Fibroblast of skin of right biceps (primary cell): ENCODE results near the gene NOP14.
"Not testable (repeated sequence)": the region's sequence is repeated elsewhere in the genome, so short reads cannot be mapped to it uniquely, and the experiment has no call there.

Experiments
- DNase-seq: peaks from one replicate; pipeline ENCODE4 v3.0.0-alpha.2; 2013

The NOP14 gene

DNA sequence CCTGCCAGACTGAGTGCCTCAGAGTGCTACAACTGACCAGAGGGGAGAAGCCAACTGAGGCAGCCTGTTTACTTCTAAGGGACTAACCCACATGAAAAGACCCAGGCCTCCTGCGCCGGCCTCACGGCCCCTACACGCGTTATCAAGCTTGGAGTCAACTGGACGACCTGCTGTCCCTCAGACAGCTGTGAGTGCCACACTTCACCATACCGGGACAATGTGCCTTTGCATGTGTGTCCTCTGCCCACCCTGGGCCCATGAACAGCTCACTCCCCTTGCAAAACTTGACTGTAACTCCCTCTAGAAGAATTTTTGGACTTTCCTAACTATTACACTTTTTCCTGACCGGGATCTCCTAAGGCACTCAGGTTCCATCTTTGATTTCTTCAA lies 1.8 kb downstream of the NOP14 start:
- no peak for DNase-seq

GRCh38 chr4:2960450-2960849 lies 2.8 kb downstream of the NOP14 start:
- not testable (repeated sequence) for DNase-seq

GRCh38 chr4:2958446-2958845 lies 4.8 kb downstream of the NOP14 start:
- peak; percentile 73 for DNase-seq

GRCh38 chr4:2955186-2956044 lies 7.8 kb downstream of the NOP14 start:
- DNase-seq = not testable (repeated sequence)

DNA sequence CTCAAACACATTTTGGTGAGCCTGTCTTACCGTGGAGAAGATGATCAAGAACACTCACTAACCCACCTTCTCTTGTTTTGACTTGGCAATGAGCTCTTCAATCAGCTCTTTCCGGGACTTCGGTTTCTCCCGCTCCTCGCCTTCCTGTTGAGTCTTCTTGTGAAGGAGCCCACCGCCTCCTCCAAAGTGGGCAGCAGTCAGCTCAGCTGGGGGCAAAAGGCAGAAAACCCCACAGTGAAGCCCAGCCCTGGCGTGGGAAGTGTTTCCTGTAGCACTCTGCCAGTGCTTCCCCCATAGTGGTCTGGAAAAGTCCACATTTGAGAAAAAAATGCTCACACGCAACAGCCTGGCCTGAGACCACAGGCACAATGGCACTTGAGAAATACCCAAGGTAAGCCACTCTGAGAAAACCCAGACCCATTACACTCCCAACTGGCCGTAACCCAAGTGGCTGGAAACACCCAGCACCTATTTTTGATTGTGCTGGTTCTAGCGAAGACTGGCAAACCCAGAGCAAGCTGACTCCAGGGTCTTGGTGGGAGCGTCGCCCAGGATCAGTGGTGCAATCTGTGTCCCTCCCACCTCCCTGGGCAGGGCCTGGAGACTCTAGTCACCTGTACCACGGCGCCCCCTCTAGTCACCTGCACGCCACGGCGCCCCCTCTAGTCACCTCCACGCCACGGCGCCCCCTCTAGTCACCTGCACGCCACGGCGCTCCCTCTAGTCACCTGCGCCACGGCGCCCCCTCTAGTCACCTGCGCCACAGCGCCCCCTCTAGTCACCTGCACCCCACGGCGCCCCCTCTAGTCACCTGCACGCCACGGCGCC lies 8.6 kb downstream of the NOP14 start:
- no peak for DNase-seq

GRCh38 chr4:2953496-2953895 lies 9.7 kb downstream of the NOP14 start:
- no peak for DNase-seq

DNA sequence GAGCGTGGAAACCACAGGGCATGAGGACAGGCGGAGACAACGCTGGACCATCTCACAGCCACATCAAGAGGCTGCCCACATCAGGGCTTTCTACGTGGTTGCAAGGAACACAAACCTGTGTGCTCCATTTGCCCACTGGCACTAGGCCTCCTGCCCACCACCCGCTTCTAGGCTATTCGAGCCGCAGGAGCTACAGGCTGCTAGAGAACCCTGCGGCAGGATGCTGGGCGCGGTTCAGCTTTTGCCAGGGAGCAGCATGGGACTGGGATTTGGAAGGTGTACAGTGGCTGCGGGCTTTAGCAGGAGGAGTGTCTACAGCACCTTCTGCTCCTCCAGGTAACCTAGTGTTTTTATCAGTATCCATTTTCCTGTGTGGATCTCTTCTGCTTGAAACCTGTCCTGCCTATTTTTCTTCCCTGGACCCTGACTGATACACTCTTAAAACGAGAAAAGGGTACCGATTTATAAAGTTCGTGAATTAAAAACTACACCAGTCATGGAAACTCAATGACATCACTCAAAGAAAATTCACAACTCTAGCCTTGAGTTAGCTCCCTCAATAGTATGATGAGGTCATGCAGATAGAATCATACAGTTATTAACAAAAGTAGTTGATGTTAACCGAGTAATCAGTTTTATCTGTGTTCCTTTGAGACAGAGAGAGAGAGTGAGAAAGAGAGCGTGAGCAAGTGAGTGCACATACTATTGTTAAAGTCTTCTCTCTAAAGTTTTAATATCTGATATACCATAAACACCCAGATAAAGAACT lies 12.8 kb downstream of the NOP14 start:
- DNase-seq = no peak

- no peak for DNase-seq
Observed at GRCh38 chr4:2949782-2950125, 13.5 kb downstream of the NOP14 start.

DNA sequence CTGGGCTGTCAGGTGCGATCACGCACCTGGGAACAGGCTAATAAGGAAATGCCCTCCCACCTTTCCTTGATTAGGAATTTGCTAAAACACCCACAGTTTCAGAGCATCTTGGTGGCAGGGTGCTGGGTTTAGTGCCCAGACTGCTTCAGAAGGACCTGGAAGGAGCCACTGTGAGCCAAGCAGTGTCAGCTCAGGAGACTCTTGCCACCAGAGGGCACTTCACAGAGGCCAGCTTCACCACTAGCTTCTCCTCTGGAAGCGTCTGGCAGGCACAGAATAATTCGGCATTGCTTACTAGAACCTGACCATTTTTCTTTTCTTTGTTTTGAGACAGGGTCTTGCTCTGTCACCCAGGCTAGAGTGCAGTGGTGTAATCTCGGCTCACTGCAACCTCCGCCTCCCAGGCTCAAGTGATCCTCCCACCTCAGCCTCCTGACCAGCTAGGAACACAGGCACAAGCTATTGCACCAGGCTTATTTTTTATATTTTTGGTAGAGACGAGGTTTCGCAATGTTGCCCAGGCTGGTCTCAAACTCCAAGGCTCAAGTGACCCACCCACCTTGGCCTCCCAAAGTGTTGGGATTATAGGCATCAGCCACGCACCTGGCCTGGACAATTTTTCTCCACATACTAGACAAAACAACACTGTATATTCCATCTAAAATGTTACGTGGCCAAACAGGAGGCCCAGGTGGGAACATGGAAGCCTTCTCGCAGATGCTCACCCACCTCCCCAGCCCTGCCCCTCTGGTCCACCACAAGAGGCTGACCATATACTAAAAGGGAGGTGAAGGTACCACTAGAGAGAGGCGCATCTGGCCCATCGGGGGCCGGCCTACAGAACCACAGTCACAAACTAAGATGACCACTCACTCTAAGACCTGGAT lies 14.1 kb downstream of the NOP14 start:
- DNase-seq = no peak

DNA sequence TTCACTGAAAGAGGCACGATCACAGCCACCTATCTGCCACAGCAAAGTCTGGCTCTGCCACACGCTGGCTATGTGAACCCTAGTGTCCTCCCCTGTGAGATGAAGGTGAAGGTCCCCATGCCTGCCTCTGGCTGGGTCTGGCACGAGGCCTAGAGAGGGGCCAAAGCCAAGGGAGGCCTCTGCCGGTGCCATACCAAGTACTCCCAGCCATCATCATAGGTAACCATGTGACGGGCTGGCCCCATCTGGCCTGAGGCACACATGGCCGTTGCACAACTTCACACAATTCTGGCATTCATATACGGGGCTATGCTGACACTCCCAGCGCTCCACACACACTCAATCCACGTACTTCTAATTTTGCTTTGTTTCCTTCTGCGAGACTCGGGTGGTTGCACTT lies 15.3 kb downstream of the NOP14 start:
- DNase-seq = no peak

DNA sequence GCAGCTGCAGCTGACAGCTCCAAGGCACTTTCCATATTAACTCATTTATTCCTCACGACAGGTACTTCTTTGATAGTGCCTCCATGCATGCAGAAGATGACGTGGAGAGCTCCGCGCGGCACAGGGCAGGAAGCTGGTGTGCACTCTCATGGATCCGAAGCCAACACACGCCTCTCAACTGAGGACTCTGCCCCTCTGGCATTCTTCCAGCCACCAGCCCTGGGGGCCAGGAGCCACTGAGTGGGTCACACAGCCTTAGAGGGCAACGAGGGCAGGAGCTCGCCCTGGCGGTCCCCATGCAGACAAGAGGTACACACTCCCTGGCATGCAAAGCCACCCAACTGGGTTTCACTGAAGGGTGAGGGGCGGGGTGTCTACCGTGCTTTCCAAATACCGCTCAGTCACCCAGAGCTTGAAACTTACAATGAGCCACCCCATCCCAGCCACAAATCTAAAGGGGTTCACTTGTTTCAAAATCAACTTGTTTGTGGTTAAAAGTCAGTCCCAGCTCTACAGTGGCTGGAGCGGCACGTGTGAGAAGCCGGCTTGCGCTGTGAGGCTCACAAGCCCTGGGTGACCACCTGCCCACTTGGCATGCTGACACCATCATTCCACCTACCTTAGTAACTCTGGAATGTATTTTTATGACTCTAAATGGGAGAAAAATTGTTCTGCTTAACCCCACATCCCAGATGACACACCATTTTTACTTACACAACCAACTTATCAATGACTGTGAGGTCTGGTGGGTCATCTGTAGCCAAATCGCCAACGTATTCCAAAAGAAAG lies 16.2 kb downstream of the NOP14 start:
- DNase-seq = no peak

DNA sequence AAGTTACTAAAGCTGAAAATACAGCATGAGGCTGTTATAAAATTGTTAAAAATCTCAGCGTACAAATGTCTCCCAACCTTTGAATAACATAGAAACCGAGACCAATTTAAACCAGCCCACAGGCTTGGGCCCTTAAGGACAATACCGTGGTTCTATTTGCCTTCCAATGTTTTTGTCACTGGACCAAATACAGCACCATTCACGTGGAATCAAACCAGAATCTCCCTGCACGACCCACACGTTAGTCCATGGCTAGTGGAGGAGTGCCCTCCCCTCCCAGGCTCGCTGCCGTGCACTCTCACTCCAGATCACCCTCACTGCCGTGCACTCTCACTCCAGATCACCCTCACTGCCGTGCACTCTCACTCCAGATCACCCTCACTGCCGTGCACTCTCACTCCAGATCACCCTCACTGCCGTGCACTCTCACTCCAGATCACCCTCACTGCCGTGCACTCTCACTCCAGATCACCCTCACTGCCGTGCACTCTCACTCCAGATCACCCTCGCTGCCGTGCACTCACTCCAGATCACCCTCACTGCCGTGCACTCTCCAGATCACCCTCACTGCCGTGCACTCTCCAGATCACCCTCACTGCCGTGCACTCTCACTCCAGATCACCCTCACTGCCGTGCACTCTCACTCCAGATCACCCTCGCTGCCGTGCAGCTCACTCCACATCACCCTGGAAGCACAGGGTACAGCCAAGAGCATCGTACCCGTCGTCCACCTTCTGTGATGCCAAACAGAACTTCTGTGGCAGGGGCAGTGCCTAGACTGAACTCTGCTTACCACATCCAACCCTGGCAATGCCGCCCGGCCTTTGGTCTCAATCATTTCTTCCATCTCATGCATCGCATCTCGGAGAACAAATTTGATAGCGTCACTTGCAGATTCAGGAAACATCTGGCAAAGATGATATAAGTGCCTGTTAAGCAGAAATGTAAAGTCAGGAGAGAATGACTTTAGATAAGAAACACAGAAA lies 17.3 kb downstream of the NOP14 start:
- DNase-seq = not testable (repeated sequence)

DNA sequence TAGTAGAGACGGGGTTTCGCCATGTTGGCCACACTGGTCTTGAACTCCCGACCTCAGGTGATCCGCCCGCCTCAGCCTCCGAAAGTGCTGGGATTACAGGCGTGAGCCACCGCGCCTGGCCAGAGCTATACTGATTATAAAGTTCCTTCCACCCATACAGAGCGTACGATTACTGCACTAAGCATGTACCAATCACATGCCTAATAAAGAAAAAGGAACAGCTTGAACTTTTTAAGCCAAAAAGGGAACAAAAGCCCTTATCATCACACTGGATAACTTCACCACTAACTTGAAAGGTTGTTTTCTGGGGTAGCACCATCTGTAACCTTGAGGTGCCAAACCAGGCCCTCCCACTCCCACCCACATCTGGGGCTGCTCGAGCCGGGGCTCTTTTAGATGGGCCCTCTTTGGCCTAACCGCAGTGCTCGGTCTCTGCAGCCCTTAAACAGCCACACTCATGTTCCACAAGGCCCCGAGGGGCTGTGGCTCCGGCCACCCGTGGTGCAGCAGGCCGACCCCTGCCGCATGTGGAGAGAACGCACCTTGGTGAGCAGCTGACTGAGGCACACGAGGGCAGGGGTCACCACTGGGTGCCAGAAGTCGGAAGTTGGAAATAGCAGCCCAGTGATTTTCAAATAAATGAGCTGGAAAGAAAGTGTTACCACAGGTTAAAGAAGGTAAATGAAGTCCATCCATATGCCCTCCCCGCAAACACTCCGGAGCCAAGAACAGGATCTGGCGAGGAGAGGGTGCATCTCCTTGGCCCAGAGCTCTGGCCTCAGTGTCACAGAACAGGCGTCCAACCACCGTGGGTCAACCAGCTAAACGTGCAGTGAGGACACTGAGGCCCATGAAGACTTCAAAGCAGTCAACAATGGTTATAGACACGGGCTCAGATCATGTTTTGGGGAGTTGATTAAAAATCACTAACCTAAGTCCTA lies 18.4 kb downstream of the NOP14 start:
- DNase-seq = no peak

DNA sequence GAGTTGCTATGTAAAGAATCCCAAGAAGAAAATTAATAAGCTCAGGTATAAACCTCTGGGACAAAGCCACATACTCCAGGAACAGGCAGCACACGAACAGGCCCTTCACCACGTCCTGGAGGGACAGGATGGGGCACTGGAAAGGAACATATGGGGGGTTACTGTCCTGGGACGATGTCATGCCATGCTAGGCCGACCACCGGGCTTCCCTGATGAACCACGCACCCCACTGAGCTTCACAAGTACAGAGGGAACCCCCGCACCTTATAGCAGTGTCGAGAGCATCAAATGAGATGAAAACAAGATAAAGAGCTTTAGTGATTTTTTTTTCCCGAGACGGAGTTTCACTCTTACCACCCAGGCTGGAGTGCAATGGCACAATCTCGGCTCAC lies 19.1 kb downstream of the NOP14 start:
- no peak for DNase-seq

GRCh38 chr4:2943364-2944090 lies 19.7 kb downstream of the NOP14 start:
- no peak for DNase-seq

- no peak for DNase-seq
Observed at GRCh38 chr4:2942532-2943363, 20.5 kb downstream of the NOP14 start.

GRCh38 chr4:2942037-2942531 lies 21.1 kb downstream of the NOP14 start:
- no peak for DNase-seq
